ENCODE measurements around the gene CCNA2.

CCNA2 gene

GRCh38 chr4:121861426-121861825 is 37.7 kb upstream of the CCNA2 start:
- Histone ChIP-seq H3K79me2 (ENCODE audit: insufficient read depth, low read length) (no peaks in the 10 kb centered on the region), H3K9me3 (ENCODE audit: insufficient read depth, low read length) (no peaks in the 10 kb centered on the region), H3K36me3 (ENCODE audit: low read length) (no peaks in the 10 kb centered on the region), H3K4me3 (ENCODE audit: insufficient read depth, low read length, poor library complexity, severe bottlenecking) (no peak overlapping the region), H2AFZ (ENCODE audit: low read depth, low read length, severe bottlenecking) (no peak overlapping the region), H3K27ac (ENCODE audit: low read depth, low read length) (no peak overlapping the region), H3K9ac (ENCODE audit: low read length) (no peak overlapping the region), H3K4me2 (ENCODE audit: low read depth, low read length, poor library complexity, severe bottlenecking) (no peak overlapping the region), H3K27me3 (ENCODE audit: low read length) (no peaks in the 10 kb centered on the region), H4K20me1 (ENCODE audit: low read depth, low read length) (no peaks in the 10 kb centered on the region), H3K9me2 (replicated peaks; ENCODE audit: insufficient read depth, low read length) (no peaks in the 10 kb centered on the region), H3F3A (ENCODE audit: insufficient read depth) (no peaks in the 10 kb centered on the region)
- no peak for TF ChIP-seq EZH2phosphoT487 (conservative IDR thresholded peaks at IDR 0.05; ENCODE audit: low read length)
- no peak for TF ChIP-seq CTCF (IDR thresholded peaks at IDR 0.05; ENCODE audit: insufficient read depth, low read length, poor library complexity, severe bottlenecking)

- Histone ChIP-seq H2AFZ (ENCODE audit: low read depth, low read length, severe bottlenecking) (no peak overlapping the region), H3K79me2 (ENCODE audit: insufficient read depth, low read length) (no peaks in the 10 kb centered on the region), H3F3A (ENCODE audit: insufficient read depth) (no peaks in the 10 kb centered on the region), H3K9me2 (replicated peaks; ENCODE audit: insufficient read depth, low read length) (no peaks in the 10 kb centered on the region), H3K27ac (ENCODE audit: low read depth, low read length) (no peak overlapping the region), H4K20me1 (ENCODE audit: low read depth, low read length) (no peaks in the 10 kb centered on the region), H3K9ac (ENCODE audit: low read length) (no peak overlapping the region), H3K9me3 (ENCODE audit: insufficient read depth, low read length) (no peaks in the 10 kb centered on the region), H3K27me3 (ENCODE audit: low read length) (no peaks in the 10 kb centered on the region), H3K36me3 (ENCODE audit: low read length) (no peaks in the 10 kb centered on the region), H3K4me3 (ENCODE audit: insufficient read depth, low read length, poor library complexity, severe bottlenecking) (no peak overlapping the region), H3K4me2 (ENCODE audit: low read depth, low read length, poor library complexity, severe bottlenecking) (no peak overlapping the region)
- no peak for TF ChIP-seq CTCF (IDR thresholded peaks at IDR 0.05; ENCODE audit: insufficient read depth, low read length, poor library complexity, severe bottlenecking)
- TF ChIP-seq EZH2phosphoT487 (conservative IDR thresholded peaks at IDR 0.05; ENCODE audit: low read length) = no peak
Measured at GRCh38 chr4:121860121-121860520, 36.4 kb upstream of the CCNA2 start.

- H3F3A ChIP-seq (ENCODE audit: insufficient read depth) = no peaks in the 10 kb centered on the region
- H3K36me3 ChIP-seq (ENCODE audit: low read length) = no peaks in the 10 kb centered on the region
- no peaks in the 10 kb centered on the region for H3K9me3 ChIP-seq (ENCODE audit: insufficient read depth, low read length)
- no peak overlapping the region for H3K4me3 ChIP-seq (ENCODE audit: insufficient read depth, low read length, poor library complexity, severe bottlenecking)
- no peak overlapping the region for H2AFZ ChIP-seq (ENCODE audit: low read depth, low read length, severe bottlenecking)
- no peak overlapping the region for H3K4me2 ChIP-seq (ENCODE audit: low read depth, low read length, poor library complexity, severe bottlenecking)
- H3K9ac ChIP-seq (ENCODE audit: low read length) = no peak overlapping the region
- TF ChIP-seq EZH2phosphoT487 (conservative IDR thresholded peaks at IDR 0.05; ENCODE audit: low read length) = no peak
- no peak for TF ChIP-seq CTCF (IDR thresholded peaks at IDR 0.05; ENCODE audit: insufficient read depth, low read length, poor library complexity, severe bottlenecking)
- no peaks in the 10 kb centered on the region for H4K20me1 ChIP-seq (ENCODE audit: low read depth, low read length)
- H3K9me2 ChIP-seq (replicated peaks; ENCODE audit: insufficient read depth, low read length) = no peaks in the 10 kb centered on the region
- no peak overlapping the region for H3K27ac ChIP-seq (ENCODE audit: low read depth, low read length)
- no peaks in the 10 kb centered on the region for H3K27me3 ChIP-seq (ENCODE audit: low read length)
- no peaks in the 10 kb centered on the region for H3K79me2 ChIP-seq (ENCODE audit: insufficient read depth, low read length)
Measured at GRCh38 chr4:121851354-121851753, 27.7 kb upstream of the CCNA2 start.
